Natural killer cell (primary cell): ENCODE data around the gene DAAM2. TPM values are rescaled to one million over a fixed set of nuclear protein-coding genes. Genes with fewer than 3 reads are reported as not detected.

Experiments
- ATAC-seq, 3 donors: fragments of 150-1000 bp in 2 of 3; fragments of 200-7000 bp in 1 of 3; cut with Tn5 transposase; 1 replicate in 1 of 3; 2 replicates in 2 of 3; pipeline ENCODE4 v1.10.0; 2021; ENCODE audit warnings: mild to moderate bottlenecking in 2 of 3, moderate library complexity in 2 of 3
- DNase-seq, 2 donors: peaks; one replicate each; pipeline versions ENCODE4 v3.0.0 to v3.0.0-alpha.2; 2013 to 2021; ENCODE audit warnings: mixed read lengths in 1 of 2
- H3K27ac ChIP-seq: one replicate; pipeline ENCODE4 v1.5.1; 2013; ENCODE audit warnings: mild to moderate bottlenecking, low read length
- H3K27me3 ChIP-seq: one replicate; pipeline ENCODE4 v1.6.1; 2013; ENCODE audit warnings: low read length; ENCODE audit not compliant: control insufficient read depth, insufficient read depth
- H3K36me3 ChIP-seq: one replicate; pipeline ENCODE4 v1.6.1; 2013; ENCODE audit warnings: low read length; ENCODE audit not compliant: control insufficient read depth, insufficient read depth
- H3K4me1 ChIP-seq: one replicate; pipeline ENCODE4 v1.6.1; 2013; ENCODE audit warnings: low read length; ENCODE audit not compliant: control insufficient read depth, insufficient read depth
- H3K4me3 ChIP-seq: one replicate; pipeline ENCODE4 v1.5.1; 2013; ENCODE audit warnings: low read length
- H3K9me3 ChIP-seq: one replicate; pipeline ENCODE4 v1.6.1; 2013; ENCODE audit warnings: low read length; ENCODE audit not compliant: control insufficient read depth, insufficient read depth
- H3K27ac Mint-ChIP-seq, 2 donors: one replicate each; pipeline ENCODE4 v1.8.0; 2022; ENCODE audit warnings: mild to moderate bottlenecking in 2 of 2, mixed read lengths in 2 of 2, moderate library complexity in 1 of 2
- H3K27me3 Mint-ChIP-seq, 2 donors: one replicate each; pipeline ENCODE4 v1.8.0; 2022; ENCODE audit warnings: low read depth in 2 of 2, mixed read lengths in 2 of 2
- H3K36me3 Mint-ChIP-seq: one replicate; pipeline ENCODE4 v1.8.0; 2022; ENCODE audit warnings: mixed read lengths
- H3K4me1 Mint-ChIP-seq, 2 donors: one replicate each; pipeline ENCODE4 v1.8.0; 2022; ENCODE audit warnings: mixed read lengths in 2 of 2
- H3K4me3 Mint-ChIP-seq: one replicate; pipeline ENCODE4 v1.8.0; 2022; ENCODE audit warnings: mild to moderate bottlenecking, moderate library complexity, mixed read lengths
- H3K9me3 Mint-ChIP-seq, 2 donors: one replicate each; pipeline ENCODE4 v1.8.0; 2022; ENCODE audit warnings: mixed read lengths in 2 of 2
- WGBS: methylation state at CpG from one replicate; pipeline ENCODE4 v1.1.7; 2013; ENCODE audit warnings: missing lambda C conversion rate; ENCODE audit not compliant: insufficient coverage; 5-methylcytosine and 5-hydroxymethylcytosine counted together
- intact Hi-C: fragments of 100-400 bp; cut with micrococcal nuclease; formaldehyde crosslinking; loops from one replicate; pipeline ENCODE4 v1.14.2; 2022
- total RNA-seq, 4 donors: library from RNA; stranded (reverse); fragments of 120-200 nt in 1 of 4; gene quantifications; one replicate each; pipeline versions ENCODE4 v1.2.3 to v1.2.4, GENCODE V29; 2013 to 2022
- TF ChIP-seq, protein P1 (sequence below): fragments of 200-600 bp; IDR thresholded peaks from one replicate; pipeline ENCODE4 v1.8.0; 2022; ENCODE audit warnings: antibody characterized with exemption

The DAAM2 gene
- total RNA-seq, 3 donors from 2014 or later (not counting 1 experiment from before 2014, with no cell fraction given) = not detected

GRCh38 chr6:39816747-39817146 is 24.6 kb downstream of the DAAM2 start:
- Mint-ChIP-seq H3K9me3 (no peaks in the 10 kb centered on the region), H3K36me3 (no peaks in the 10 kb centered on the region), H3K27ac (no peak overlapping the region), H3K27me3 (peaks cover 0 to 3% of the 10 kb centered on the region in 2 donors), H3K4me3 (no peak overlapping the region), H3K4me1 (no peaks in the 10 kb centered on the region)
- intact Hi-C loops = no loop called here
- Histone ChIP-seq H3K4me3 (no peak overlapping the region), H3K36me3 (no peaks in the 10 kb centered on the region), H3K27me3 (no peaks in the 10 kb centered on the region), H3K9me3 (no peaks in the 10 kb centered on the region), H3K4me1 (no peaks in the 10 kb centered on the region), H3K27ac (no peak overlapping the region)
- 82% methylated on average over 7 of the region's 7 CpGs for WGBS
- TF ChIP-seq, protein P1, sequence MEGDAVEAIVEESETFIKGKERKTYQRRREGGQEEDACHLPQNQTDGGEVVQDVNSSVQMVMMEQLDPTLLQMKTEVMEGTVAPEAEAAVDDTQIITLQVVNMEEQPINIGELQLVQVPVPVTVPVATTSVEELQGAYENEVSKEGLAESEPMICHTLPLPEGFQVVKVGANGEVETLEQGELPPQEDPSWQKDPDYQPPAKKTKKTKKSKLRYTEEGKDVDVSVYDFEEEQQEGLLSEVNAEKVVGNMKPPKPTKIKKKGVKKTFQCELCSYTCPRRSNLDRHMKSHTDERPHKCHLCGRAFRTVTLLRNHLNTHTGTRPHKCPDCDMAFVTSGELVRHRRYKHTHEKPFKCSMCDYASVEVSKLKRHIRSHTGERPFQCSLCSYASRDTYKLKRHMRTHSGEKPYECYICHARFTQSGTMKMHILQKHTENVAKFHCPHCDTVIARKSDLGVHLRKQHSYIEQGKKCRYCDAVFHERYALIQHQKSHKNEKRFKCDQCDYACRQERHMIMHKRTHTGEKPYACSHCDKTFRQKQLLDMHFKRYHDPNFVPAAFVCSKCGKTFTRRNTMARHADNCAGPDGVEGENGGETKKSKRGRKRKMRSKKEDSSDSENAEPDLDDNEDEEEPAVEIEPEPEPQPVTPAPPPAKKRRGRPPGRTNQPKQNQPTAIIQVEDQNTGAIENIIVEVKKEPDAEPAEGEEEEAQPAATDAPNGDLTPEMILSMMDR = no peak
- no peak for ATAC-seq
- DNase-seq = no peak

GRCh38 chr6:39818695-39819094 is 26.5 kb downstream of the DAAM2 start:
- no peak overlapping the region for H3K4me3 Mint-ChIP-seq
- 85% methylated on average over 2 of the region's 2 CpGs for WGBS
- DNase-seq (no peak), ATAC-seq (no peak)
- Histone ChIP-seq H3K4me1 (no peaks in the 10 kb centered on the region), H3K27me3 (no peaks in the 10 kb centered on the region), H3K9me3 (no peaks in the 10 kb centered on the region), H3K4me3 (no peak overlapping the region), H3K27ac (no peak overlapping the region), H3K36me3 (no peaks in the 10 kb centered on the region)
- no peak overlapping the region for H3K27ac Mint-ChIP-seq
- peaks cover 0 to 3% of the 10 kb centered on the region in 2 donors for H3K27me3 Mint-ChIP-seq
- intact Hi-C loops = no loop called here
- H3K4me1 Mint-ChIP-seq = no peaks in the 10 kb centered on the region
- no peaks in the 10 kb centered on the region for H3K9me3 Mint-ChIP-seq
- H3K36me3 Mint-ChIP-seq = no peaks in the 10 kb centered on the region
- TF ChIP-seq, protein P1 = no peak

DNA sequence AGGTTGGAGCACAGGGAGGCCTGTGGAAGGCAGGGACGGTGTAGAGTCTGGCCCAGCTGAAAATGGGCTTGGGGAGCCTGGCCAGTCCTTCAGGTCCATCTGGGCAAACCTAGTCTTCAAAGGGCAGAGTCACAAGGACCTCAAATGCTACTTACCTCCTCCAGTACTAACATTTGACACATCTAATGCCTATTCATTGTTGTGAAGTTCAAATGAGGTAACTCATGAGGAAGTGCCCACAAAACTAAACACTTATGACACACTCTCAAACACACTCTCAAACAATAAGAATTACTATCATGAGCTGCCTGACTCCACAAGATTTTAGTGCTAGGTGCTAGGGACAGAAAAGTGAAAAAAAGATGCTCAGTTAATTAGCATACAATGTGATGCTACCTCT is 27.1 kb downstream of the DAAM2 start:
- no peaks in the 10 kb centered on the region for H3K9me3 Mint-ChIP-seq
- H3K4me1 Mint-ChIP-seq = no peaks in the 10 kb centered on the region
- H3K27me3 ChIP-seq = no peaks in the 10 kb centered on the region
- TF ChIP-seq, protein P1 = no peak
- DNase-seq (no peak), ATAC-seq (no peak)
- H3K27ac ChIP-seq = no peak overlapping the region
- no peaks in the 10 kb centered on the region for H3K36me3 ChIP-seq
- intact Hi-C loops = no loop called here
- 83% methylated on average over 1 of the region's 1 CpG for WGBS
- H3K36me3 Mint-ChIP-seq = no peaks in the 10 kb centered on the region
- no peak overlapping the region for H3K4me3 Mint-ChIP-seq
- no peaks in the 10 kb centered on the region for H3K4me1 ChIP-seq
- no peak overlapping the region for H3K27ac Mint-ChIP-seq
- H3K27me3 Mint-ChIP-seq = peaks cover 0 to under 1% of the 10 kb centered on the region in 2 donors
- no peak overlapping the region for H3K4me3 ChIP-seq
- no peaks in the 10 kb centered on the region for H3K9me3 ChIP-seq

DNA sequence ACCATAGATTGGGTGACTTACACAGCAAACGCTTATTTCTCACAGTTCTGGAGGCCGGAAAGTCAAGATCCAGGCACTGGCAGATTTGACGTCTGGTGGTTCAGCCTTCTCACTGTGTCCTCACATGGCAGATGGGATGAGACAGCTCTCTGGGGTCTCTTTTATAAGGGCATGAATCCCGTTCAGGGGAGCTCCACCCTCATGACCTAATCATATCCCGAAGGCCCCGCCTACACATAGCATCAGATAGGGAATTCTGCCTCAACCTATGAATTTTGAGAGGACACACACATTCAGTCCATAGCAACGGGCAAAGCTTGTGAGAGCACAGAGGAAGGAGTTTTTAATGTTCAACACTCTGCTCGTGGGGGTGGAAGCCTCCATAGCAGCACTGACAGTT is 27.5 kb downstream of the DAAM2 start:
- TF ChIP-seq, protein P1 = no peak
- H3K4me1 ChIP-seq = no peaks in the 10 kb centered on the region
- no peak overlapping the region for H3K27ac Mint-ChIP-seq
- H3K9me3 Mint-ChIP-seq = no peaks in the 10 kb centered on the region
- no peaks in the 10 kb centered on the region for H3K36me3 Mint-ChIP-seq
- intact Hi-C loops = no loop called here
- ATAC-seq (no peak), DNase-seq (no peak)
- no peaks in the 10 kb centered on the region for H3K27me3 Mint-ChIP-seq
- no peaks in the 10 kb centered on the region for H3K9me3 ChIP-seq
- no peak overlapping the region for H3K4me3 ChIP-seq
- no peak overlapping the region for H3K4me3 Mint-ChIP-seq
- 78% methylated on average over 8 of the region's 8 CpGs for WGBS
- no peak overlapping the region for H3K27ac ChIP-seq
- no peaks in the 10 kb centered on the region for H3K36me3 ChIP-seq
- H3K27me3 ChIP-seq = no peaks in the 10 kb centered on the region
- H3K4me1 Mint-ChIP-seq = no peaks in the 10 kb centered on the region
